ENCODE data around the gene ATP8A1. TPM values are rescaled to one million over a fixed set of nuclear protein-coding genes. Genes with fewer than 3 reads are reported as not detected.
"Not testable (repeated sequence)": the region's sequence is repeated elsewhere in the genome, so short reads cannot be mapped to it uniquely, and the experiment has no call there.

Gene ATP8A1
- total RNA-seq, 2 experiments from 2014 or later: 27.6 to 32.0 TPM

DNA sequence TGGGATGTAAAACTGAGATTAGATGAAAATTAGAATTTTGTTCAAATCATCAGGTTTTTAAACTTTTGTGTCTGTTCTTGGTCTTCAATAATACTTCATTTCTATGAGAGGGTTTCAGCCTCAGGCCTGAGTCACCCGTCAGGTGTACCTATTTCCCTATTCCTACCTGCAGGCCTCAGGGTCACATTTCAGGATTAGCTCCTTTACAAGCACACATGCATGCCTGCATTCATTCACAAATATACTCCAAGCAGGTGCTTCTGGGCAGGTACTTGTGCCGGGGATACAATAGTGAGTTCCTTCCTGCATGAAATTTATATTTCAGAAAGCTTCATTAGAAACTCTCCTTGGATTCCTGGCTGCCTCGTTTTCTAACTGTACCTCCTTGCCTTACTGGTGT, 144.7 kb downstream of the ATP8A1 start:
- intact Hi-C loops (cut with micrococcal nuclease): no loop called here
- Mint-ChIP-seq H3K9me3 (no peaks in the 10 kb centered on the region), H3K4me1 (ENCODE audit: low read depth) (no peaks in the 10 kb centered on the region), H3K27me3 (ENCODE audit: low read depth) (no peaks in the 10 kb centered on the region), H3K36me3 (ENCODE audit: low read depth) (peaks cover 19% of the 10 kb centered on the region), H3K27ac (no peak overlapping the region), H3K4me3 (no peak overlapping the region)
- CTCF ChIA-PET: interaction anchor here (6.1 kb wide), 1 partner anchor 8 kb away, joined by 34 read pairs; no protein-coding TSS in a partner anchor
- no peak for DNase-seq

DNA sequence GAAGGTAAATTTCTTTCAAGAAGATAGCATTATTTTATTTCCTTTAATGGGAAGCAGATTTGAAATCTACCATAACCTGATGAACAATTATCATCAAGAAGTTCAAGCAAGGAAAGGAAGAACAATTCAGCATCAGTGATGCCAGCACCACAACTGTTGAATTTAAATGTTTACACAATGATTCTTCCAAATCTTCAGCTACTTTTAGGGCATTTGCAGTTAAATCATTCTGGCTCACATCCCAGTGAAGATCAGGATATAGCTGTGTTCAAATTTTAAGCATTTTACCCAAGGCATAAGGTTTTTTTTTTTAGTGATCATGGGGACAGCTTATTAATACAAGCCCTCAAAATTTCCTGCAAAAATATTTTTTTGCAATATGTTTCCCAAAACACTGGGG, 146.7 kb downstream of the ATP8A1 start:
- Mint-ChIP-seq H3K4me1 (ENCODE audit: low read depth) (no peaks in the 10 kb centered on the region), H3K27me3 (ENCODE audit: low read depth) (no peaks in the 10 kb centered on the region), H3K27ac (no peak overlapping the region), H3K36me3 (ENCODE audit: low read depth) (peaks cover 34% of the 10 kb centered on the region), H3K9me3 (no peaks in the 10 kb centered on the region), H3K4me3 (no peak overlapping the region)
- intact Hi-C loops (cut with micrococcal nuclease): no loop called here
- DNase-seq: no peak
- CTCF ChIA-PET: interaction anchor here (6.1 kb wide), 1 partner anchor 10 kb away, joined by 34 read pairs; no protein-coding TSS in a partner anchor

DNA sequence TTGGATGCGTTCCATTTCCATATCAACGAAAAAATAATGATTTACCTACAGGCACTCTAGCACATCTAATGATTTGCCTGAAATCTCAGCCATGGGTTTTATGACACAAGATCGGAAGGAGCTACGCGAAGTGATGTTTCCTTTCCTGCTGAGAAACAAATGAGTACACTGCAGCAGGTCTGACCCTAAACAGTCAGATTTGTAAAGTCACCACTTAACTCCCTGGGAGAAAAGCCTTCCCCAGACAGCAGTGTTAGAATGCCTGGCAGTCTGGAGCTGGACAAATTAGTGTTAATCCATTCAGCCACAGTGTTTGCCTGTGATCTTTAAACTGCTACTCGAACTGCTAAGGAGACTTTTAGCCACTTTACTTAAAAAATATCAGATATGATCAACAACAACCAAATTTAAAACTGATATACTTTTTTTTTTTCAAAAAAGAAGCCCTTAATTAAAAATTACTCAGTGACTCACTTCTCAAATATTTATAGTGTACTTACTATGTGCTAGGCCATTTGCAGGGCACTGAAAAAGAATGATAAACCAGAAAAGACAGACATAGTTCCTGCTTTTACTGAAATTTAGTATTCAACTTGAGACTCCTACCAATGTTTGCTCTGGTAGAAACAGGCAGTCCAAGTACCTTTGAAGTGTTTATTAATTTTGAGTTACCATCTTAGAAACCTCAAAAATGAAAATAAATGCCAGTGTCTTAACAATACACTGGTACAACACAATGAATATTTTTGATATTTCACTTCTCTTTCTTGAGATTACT, 155.1 kb downstream of the ATP8A1 start:
- DNase-seq: no peak
- intact Hi-C loops (cut with micrococcal nuclease): no loop called here
- Mint-ChIP-seq H3K27me3 (ENCODE audit: low read depth) (no peaks in the 10 kb centered on the region), H3K36me3 (ENCODE audit: low read depth) (peaks cover 50% of the 10 kb centered on the region), H3K4me1 (ENCODE audit: low read depth) (no peaks in the 10 kb centered on the region), H3K9me3 (no peaks in the 10 kb centered on the region), H3K27ac (no peak overlapping the region), H3K4me3 (no peak overlapping the region)
- CTCF ChIA-PET: no interaction called here

DNA sequence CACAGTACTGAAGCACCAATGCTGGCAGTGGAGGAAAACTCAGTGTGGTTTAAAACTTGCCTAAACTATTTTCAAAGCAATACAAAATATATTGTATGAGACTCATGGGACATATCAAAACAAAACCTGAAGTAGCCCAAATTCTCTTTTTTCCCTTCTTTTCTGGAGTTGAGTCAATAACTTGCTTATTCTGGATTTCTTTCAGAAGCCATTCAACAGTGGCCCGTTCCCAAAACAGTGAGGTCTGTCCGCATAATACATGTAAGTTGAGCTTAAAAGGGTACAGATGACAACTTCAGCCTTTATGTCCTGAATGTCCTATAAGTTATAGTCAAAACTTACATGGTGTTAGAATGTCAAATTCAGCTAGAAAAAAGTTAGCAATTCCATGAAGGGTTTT, 158.9 kb downstream of the ATP8A1 start:
- Mint-ChIP-seq H3K36me3 (ENCODE audit: low read depth) (peaks cover 25% of the 10 kb centered on the region), H3K4me3 (no peak overlapping the region), H3K27ac (no peak overlapping the region), H3K27me3 (ENCODE audit: low read depth) (no peaks in the 10 kb centered on the region), H3K4me1 (ENCODE audit: low read depth) (no peaks in the 10 kb centered on the region), H3K9me3 (no peaks in the 10 kb centered on the region)
- CTCF ChIA-PET: interaction anchor here (1.2 kb wide), 1 partner anchor 24 kb away, joined by 3 read pairs; no protein-coding TSS in a partner anchor
- DNase-seq: no peak
- intact Hi-C loops (cut with micrococcal nuclease): no loop called here

DNA sequence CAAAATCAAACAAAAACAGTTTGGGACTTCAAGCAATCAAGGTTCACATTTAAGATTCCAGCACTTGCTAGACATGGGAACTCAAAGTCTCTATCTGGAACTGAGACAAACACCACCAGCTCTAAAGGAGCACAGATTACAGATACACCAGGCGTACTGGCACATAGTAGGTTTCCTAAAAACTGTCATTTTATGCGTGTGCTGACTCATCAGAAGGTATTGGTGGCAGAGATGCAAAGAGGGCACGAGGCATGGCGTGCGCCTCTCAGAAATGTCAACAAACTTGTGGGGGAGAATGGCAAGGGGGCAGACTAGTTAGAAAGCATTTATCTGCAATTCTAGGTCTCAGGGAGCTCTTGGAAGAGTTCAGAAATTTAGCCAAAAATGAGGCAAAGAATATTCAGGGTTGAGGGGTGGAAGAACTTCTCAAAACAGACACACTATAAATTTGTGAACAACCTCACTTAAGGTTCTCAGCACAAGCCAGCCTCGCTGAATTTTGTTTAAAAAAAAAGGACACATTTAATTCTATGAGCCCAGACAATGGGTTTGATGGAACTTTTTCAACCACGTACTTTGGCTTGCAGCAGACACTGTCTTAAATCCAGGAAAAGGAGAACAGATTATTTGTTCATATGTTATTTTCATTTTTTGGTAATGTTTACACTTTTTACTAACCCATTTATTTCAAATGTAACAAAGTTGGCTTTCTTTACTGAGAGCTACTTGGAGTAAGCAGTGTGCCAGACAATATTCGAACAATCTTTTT, 159.6 kb downstream of the ATP8A1 start:
- peaks cover 20% of the 10 kb centered on the region for H3K36me3 Mint-ChIP-seq (ENCODE audit: low read depth)
- CTCF ChIA-PET: no interaction called here
- no peaks in the 10 kb centered on the region for H3K27me3 Mint-ChIP-seq (ENCODE audit: low read depth)
- no peaks in the 10 kb centered on the region for H3K9me3 Mint-ChIP-seq
- no peak overlapping the region for H3K27ac Mint-ChIP-seq
- H3K4me3 Mint-ChIP-seq: no peak overlapping the region
- DNase-seq: no peak
- intact Hi-C loops (cut with micrococcal nuclease): no loop called here
- H3K4me1 Mint-ChIP-seq (ENCODE audit: low read depth): no peaks in the 10 kb centered on the region

DNA sequence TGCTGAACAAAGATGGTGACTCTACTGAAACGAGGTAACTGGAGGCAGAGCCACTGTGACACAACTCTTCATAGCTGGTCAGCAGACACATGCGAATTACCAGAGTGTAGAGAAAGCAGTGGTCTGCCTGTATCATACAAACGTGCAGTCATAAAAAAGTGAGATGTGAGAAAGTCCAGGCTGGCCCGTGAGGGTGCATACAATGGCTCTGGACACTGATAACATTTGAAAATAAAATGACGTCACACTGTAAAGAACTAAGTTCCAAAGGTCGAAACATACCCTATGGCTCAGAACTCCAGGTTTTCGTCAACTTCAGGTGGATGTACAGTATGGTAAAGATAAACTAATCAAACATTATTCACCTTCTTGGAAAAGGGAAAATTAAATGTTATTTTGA, 163.9 kb downstream of the ATP8A1 start:
- H3K4me1 Mint-ChIP-seq (ENCODE audit: low read depth): no peaks in the 10 kb centered on the region
- no peaks in the 10 kb centered on the region for H3K9me3 Mint-ChIP-seq
- H3K36me3 Mint-ChIP-seq (ENCODE audit: low read depth): peaks cover 13% of the 10 kb centered on the region
- intact Hi-C loops (cut with micrococcal nuclease): no loop called here
- no peak overlapping the region for H3K4me3 Mint-ChIP-seq
- H3K27ac Mint-ChIP-seq: no peak overlapping the region
- H3K27me3 Mint-ChIP-seq (ENCODE audit: low read depth): no peaks in the 10 kb centered on the region
- DNase-seq: no peak
- CTCF ChIA-PET: no interaction called here

DNA sequence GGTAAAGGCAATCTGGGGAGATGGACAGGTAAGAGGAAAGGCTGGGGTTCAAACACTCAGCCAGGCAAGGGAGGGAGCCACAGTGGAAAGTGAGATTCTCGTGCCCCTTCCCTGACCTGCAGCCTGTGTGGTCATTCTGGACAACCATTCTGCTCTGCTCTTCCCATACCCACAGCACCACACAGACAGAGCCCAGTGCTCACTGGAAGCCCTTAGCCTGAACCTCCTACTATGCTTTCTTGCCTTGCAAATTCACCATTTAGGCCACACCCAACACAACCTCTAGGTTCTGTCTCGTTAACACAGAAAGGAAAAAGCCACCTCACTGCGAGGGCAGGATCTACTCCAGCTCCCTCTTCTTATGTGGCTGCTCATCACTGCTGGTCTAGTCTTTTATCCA, 166.9 kb downstream of the ATP8A1 start:
- CTCF ChIA-PET: no interaction called here
- intact Hi-C loops (cut with micrococcal nuclease): no loop called here
- H3K4me3 Mint-ChIP-seq: no peak overlapping the region
- H3K4me1 Mint-ChIP-seq (ENCODE audit: low read depth): no peaks in the 10 kb centered on the region
- H3K36me3 Mint-ChIP-seq (ENCODE audit: low read depth): no peaks in the 10 kb centered on the region
- DNase-seq: no peak
- no peaks in the 10 kb centered on the region for H3K27me3 Mint-ChIP-seq (ENCODE audit: low read depth)
- no peak overlapping the region for H3K27ac Mint-ChIP-seq
- H3K9me3 Mint-ChIP-seq: no peaks in the 10 kb centered on the region

DNA sequence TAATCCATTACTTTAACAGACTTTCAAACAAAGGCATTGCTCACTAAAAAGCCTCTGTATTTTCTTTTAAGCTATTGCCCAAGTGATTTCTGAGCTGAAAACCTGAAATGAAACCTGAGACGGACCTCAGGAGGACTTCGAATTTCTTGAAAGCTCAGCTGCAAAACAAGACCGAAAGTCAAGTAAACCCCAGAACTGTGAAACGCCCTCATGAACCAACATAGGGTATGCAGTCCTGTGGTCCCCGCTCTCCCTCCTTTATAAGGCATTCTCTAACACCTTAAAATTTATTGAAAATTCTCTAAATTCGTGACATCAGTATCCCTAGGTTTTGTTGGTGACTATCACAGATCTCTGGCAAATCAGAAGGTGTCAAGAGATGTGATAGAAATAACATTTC, 167.8 kb downstream of the ATP8A1 start:
- CTCF ChIA-PET: no interaction called here
- no peak for DNase-seq
- Mint-ChIP-seq H3K36me3 (ENCODE audit: low read depth) (no peaks in the 10 kb centered on the region), H3K4me3 (no peak overlapping the region), H3K27me3 (ENCODE audit: low read depth) (no peaks in the 10 kb centered on the region), H3K27ac (no peak overlapping the region), H3K4me1 (ENCODE audit: low read depth) (no peaks in the 10 kb centered on the region), H3K9me3 (no peaks in the 10 kb centered on the region)
- intact Hi-C loops (cut with micrococcal nuclease): no loop called here

DNA sequence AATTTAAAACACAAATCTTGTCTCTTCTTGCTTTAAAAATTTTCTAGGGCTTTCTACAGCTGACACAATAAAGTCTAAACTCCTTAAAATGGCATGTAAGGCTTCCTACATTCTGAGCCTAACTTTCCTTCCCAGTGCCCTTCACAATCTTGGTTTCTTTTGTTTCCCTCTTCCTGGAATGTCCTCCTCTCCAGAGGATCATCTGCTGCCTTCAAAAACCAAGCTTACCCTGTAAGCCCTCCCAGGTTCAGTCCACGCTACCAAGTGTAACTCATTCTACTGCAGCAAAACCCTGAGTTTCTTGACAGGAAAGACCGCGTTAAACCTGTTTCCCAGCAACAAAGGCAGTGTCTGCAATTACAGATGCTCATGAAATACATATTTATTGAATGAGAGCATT, 168.4 kb downstream of the ATP8A1 start:
- Mint-ChIP-seq H3K36me3 (ENCODE audit: low read depth) (peaks cover 2% of the 10 kb centered on the region), H3K4me3 (no peak overlapping the region), H3K27ac (no peak overlapping the region), H3K4me1 (ENCODE audit: low read depth) (no peaks in the 10 kb centered on the region), H3K9me3 (no peaks in the 10 kb centered on the region), H3K27me3 (ENCODE audit: low read depth) (no peaks in the 10 kb centered on the region)
- intact Hi-C loops (cut with micrococcal nuclease): no loop called here
- CTCF ChIA-PET: no interaction called here
- DNase-seq: no peak

DNA sequence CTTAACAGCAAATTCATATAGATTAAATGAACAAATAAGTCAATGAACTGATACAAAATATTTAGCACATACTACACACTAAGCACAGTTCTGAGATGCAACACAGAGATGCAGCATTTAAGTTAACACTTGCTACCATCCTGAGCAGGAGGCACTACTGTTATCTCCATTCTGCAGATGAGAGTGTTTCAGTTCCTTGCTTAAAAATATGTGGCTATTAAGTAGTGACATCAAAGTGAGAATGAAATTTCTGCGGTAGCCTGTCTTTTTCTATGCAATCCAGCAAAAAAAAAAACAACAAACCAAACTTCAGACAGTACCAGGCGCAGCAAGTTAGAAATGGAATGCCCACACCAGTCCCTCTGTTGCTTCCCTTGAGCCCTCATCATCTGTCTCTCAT, 168.8 kb downstream of the ATP8A1 start:
- H3K4me1 Mint-ChIP-seq (ENCODE audit: low read depth): no peaks in the 10 kb centered on the region
- H3K27me3 Mint-ChIP-seq (ENCODE audit: low read depth): no peaks in the 10 kb centered on the region
- H3K4me3 Mint-ChIP-seq: no peak overlapping the region
- intact Hi-C loops (cut with micrococcal nuclease): no loop called here
- H3K27ac Mint-ChIP-seq: no peak overlapping the region
- CTCF ChIA-PET: no interaction called here
- H3K36me3 Mint-ChIP-seq (ENCODE audit: low read depth): peaks cover 4% of the 10 kb centered on the region
- no peaks in the 10 kb centered on the region for H3K9me3 Mint-ChIP-seq
- DNase-seq: no peak

DNA sequence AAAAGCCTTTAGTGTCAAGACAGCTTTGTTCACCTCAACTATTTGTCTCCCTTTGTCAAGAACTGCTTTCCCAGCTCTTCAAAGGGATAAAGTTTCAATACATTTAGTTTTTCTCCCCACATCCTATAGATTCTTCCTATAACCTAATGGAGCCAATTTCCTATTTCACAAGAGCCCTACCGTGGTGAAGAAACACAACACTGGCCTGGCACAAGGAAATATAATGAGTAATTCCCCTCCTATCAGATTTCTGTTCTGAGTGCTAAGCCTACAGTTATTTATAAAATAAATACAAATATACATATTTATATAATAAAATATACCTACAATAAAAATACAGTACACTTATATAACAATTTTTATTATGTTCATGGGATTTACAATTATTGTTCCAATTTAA, 169.7 kb downstream of the ATP8A1 start:
- H3K27ac Mint-ChIP-seq: no peak overlapping the region
- no peaks in the 10 kb centered on the region for H3K27me3 Mint-ChIP-seq (ENCODE audit: low read depth)
- H3K9me3 Mint-ChIP-seq: no peaks in the 10 kb centered on the region
- intact Hi-C loops (cut with micrococcal nuclease): no loop called here
- CTCF ChIA-PET: no interaction called here
- H3K4me1 Mint-ChIP-seq (ENCODE audit: low read depth): peaks cover 2% of the 10 kb centered on the region
- no peak for DNase-seq
- H3K36me3 Mint-ChIP-seq (ENCODE audit: low read depth): peaks cover 9% of the 10 kb centered on the region
- no peak overlapping the region for H3K4me3 Mint-ChIP-seq

DNA sequence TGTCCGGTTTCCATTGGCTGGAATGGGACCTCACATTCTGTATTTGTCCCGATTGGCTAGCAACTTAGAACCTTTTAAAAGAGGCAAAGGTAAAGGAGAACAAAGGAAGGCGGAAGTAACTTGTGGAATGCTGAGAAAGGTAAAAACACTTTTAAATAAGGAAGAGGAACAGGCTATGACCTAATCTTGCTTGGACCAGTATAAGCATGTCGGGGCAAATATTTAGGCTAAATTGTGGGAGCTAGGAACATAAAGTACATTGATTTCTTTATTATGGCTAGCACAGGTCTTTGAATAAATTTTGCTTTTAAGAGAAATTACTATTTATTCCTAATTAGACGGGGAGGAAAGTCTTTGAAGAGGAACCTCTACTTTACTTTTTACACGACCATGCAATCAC, 170.7 kb downstream of the ATP8A1 start:
- DNase-seq; H3K27me3 Mint-ChIP-seq (ENCODE audit: low read depth); intact Hi-C loops (cut with micrococcal nuclease); H3K4me3 Mint-ChIP-seq; H3K4me1 Mint-ChIP-seq (ENCODE audit: low read depth); H3K27ac Mint-ChIP-seq; H3K9me3 Mint-ChIP-seq; CTCF ChIA-PET: not testable (repeated sequence)
- peaks cover 12% of the 10 kb centered on the region for H3K36me3 Mint-ChIP-seq (ENCODE audit: low read depth)

DNA sequence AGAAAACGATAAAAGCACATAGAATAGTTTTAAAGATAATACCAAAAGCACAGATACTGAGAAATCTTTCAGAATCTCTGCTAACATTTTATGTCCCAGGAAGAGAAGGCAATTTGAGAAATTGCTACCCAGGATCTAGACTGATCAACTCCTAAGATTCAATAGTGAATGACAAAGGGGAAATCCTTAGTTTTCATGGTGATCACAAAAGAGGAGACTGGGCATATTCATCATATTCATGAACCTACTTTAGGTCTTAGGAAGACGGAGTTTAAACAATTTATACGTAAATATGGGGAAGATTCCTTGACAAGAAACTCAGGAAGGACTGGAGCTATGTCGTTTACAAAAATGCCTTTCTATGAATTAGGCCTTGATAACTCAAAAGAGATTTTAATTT, 172.3 kb downstream of the ATP8A1 start:
- peaks cover 12% of the 10 kb centered on the region for H3K36me3 Mint-ChIP-seq (ENCODE audit: low read depth)
- intact Hi-C loops (cut with micrococcal nuclease): no loop called here
- CTCF ChIA-PET: no interaction called here
- no peak overlapping the region for H3K4me3 Mint-ChIP-seq
- H3K4me1 Mint-ChIP-seq (ENCODE audit: low read depth): peaks cover 2% of the 10 kb centered on the region
- no peaks in the 10 kb centered on the region for H3K9me3 Mint-ChIP-seq
- H3K27ac Mint-ChIP-seq: no peak overlapping the region
- DNase-seq: no peak
- no peaks in the 10 kb centered on the region for H3K27me3 Mint-ChIP-seq (ENCODE audit: low read depth)
